Measurements from ENCODE around the gene KITLG. TPM values are rescaled to one million over a fixed set of nuclear protein-coding genes. Genes with fewer than 3 reads are reported as not detected.

The KITLG gene
- total RNA-seq, 1 donor from 2014 or later: 0.39 TPM

- no peaks in the 10 kb centered on the region for H3K27me3 Mint-ChIP-seq (ENCODE audit: low read depth)
- H3K4me1 Mint-ChIP-seq (ENCODE audit: low read depth): no peaks in the 10 kb centered on the region
- no peak overlapping the region for H3K27ac Mint-ChIP-seq
- no peaks in the 10 kb centered on the region for H3K36me3 Mint-ChIP-seq (ENCODE audit: low read depth)
- intact Hi-C loops (cut with micrococcal nuclease): no loop called here
- peaks cover 4% of the 10 kb centered on the region for H3K9me3 Mint-ChIP-seq
- H3K4me3 Mint-ChIP-seq (ENCODE audit: low read depth): no peak overlapping the region
- no peak for DNase-seq (ENCODE audit: low spot score)
Measured at GRCh38 chr12:88595697-88596096, 15.4 kb upstream of the KITLG start.

- Mint-ChIP-seq H3K4me1 (ENCODE audit: low read depth) (no peaks in the 10 kb centered on the region), H3K36me3 (ENCODE audit: low read depth) (no peaks in the 10 kb centered on the region), H3K27me3 (ENCODE audit: low read depth) (no peaks in the 10 kb centered on the region), H3K27ac (no peak overlapping the region), H3K9me3 (peaks cover 4% of the 10 kb centered on the region), H3K4me3 (ENCODE audit: low read depth) (no peak overlapping the region)
- intact Hi-C loops (cut with micrococcal nuclease): no loop called here
- no peak for DNase-seq (ENCODE audit: low spot score)
Measured at GRCh38 chr12:88594780-88595179, 14.5 kb upstream of the KITLG start.

GRCh38 chr12:88591343-88591742 lies 11.1 kb upstream of the KITLG start:
- H3K4me1 Mint-ChIP-seq (ENCODE audit: low read depth): no peaks in the 10 kb centered on the region
- H3K27ac Mint-ChIP-seq: no peak overlapping the region
- H3K4me3 Mint-ChIP-seq (ENCODE audit: low read depth): no peak overlapping the region
- intact Hi-C loops (cut with micrococcal nuclease): no loop called here
- no peak for DNase-seq (ENCODE audit: low spot score)
- no peaks in the 10 kb centered on the region for H3K36me3 Mint-ChIP-seq (ENCODE audit: low read depth)
- peaks cover 11% of the 10 kb centered on the region for H3K9me3 Mint-ChIP-seq
- peaks cover 2% of the 10 kb centered on the region for H3K27me3 Mint-ChIP-seq (ENCODE audit: low read depth)

GRCh38 chr12:88590851-88591250 lies 10.6 kb upstream of the KITLG start:
- no peak overlapping the region for H3K4me3 Mint-ChIP-seq (ENCODE audit: low read depth)
- H3K9me3 Mint-ChIP-seq: peaks cover 16% of the 10 kb centered on the region
- peaks cover 2% of the 10 kb centered on the region for H3K27me3 Mint-ChIP-seq (ENCODE audit: low read depth)
- no peak overlapping the region for H3K27ac Mint-ChIP-seq
- no peaks in the 10 kb centered on the region for H3K36me3 Mint-ChIP-seq (ENCODE audit: low read depth)
- no peaks in the 10 kb centered on the region for H3K4me1 Mint-ChIP-seq (ENCODE audit: low read depth)
- no peak for DNase-seq (ENCODE audit: low spot score)
- intact Hi-C loops (cut with micrococcal nuclease): no loop called here

- peaks cover 13% of the 10 kb centered on the region for H3K9me3 Mint-ChIP-seq
- no peak overlapping the region for H3K27ac Mint-ChIP-seq
- no peak for DNase-seq (ENCODE audit: low spot score)
- H3K4me1 Mint-ChIP-seq (ENCODE audit: low read depth): peaks cover 1% of the 10 kb centered on the region
- H3K27me3 Mint-ChIP-seq (ENCODE audit: low read depth): peaks cover 31% of the 10 kb centered on the region
- no peak overlapping the region for H3K4me3 Mint-ChIP-seq (ENCODE audit: low read depth)
- H3K36me3 Mint-ChIP-seq (ENCODE audit: low read depth): no peaks in the 10 kb centered on the region
- intact Hi-C loops (cut with micrococcal nuclease): no loop called here
Measured at GRCh38 chr12:88585077-88585476, 4.8 kb upstream of the KITLG start.

- no peak overlapping the region for H3K27ac Mint-ChIP-seq
- no peaks in the 10 kb centered on the region for H3K9me3 Mint-ChIP-seq
- peaks cover 59% of the 10 kb centered on the region for H3K27me3 Mint-ChIP-seq (ENCODE audit: low read depth)
- peak overlapping the region; percentile 72 for H3K4me3 Mint-ChIP-seq (ENCODE audit: low read depth)
- no peak for DNase-seq (ENCODE audit: low spot score)
- intact Hi-C loops (cut with micrococcal nuclease): loop anchor here (5.0 to 10.0 kb wide), 2 partner anchors 282 to 425 kb away; no protein-coding TSS in a partner anchor
- H3K4me1 Mint-ChIP-seq (ENCODE audit: low read depth): peaks cover 7% of the 10 kb centered on the region
- no peaks in the 10 kb centered on the region for H3K36me3 Mint-ChIP-seq (ENCODE audit: low read depth)
Measured at GRCh38 chr12:88579601-88580050, 645 bp downstream of the KITLG start.

DNA sequence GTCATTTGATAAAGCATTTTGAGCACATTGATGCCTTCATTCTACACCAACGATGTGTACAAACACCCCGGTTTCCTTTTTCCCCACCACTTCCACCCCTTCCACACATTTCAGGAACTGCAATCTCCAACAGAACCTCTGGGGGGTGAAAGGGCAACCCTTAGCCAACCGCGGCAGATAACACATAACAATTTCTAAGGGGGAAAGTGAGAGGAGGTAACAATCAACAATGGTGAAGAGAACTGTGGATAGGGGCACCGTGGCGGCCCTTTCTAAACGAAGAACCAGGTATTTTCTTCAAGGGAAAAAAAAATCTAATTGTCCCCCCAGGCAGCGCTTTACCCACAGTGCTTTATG lies 1.1 kb downstream of the KITLG start:
- intact Hi-C loops (cut with micrococcal nuclease): loop anchor here (5.0 to 10.0 kb wide), 2 partner anchors 282 to 424 kb away; no protein-coding TSS in a partner anchor
- Mint-ChIP-seq H3K4me3 (ENCODE audit: low read depth) (peak overlapping the region; percentile 67), H3K36me3 (ENCODE audit: low read depth) (no peaks in the 10 kb centered on the region), H3K9me3 (no peaks in the 10 kb centered on the region), H3K27ac (no peak overlapping the region), H3K4me1 (ENCODE audit: low read depth) (peaks cover 7% of the 10 kb centered on the region), H3K27me3 (ENCODE audit: low read depth) (peaks cover 59% of the 10 kb centered on the region)
- no peak for DNase-seq (ENCODE audit: low spot score)

GRCh38 chr12:88578276-88579160 lies 1.8 kb downstream of the KITLG start:
- DNase-seq (ENCODE audit: low spot score): no peak
- H3K4me1 Mint-ChIP-seq (ENCODE audit: low read depth): peaks cover 7% of the 10 kb centered on the region
- H3K4me3 Mint-ChIP-seq (ENCODE audit: low read depth): peak overlapping the region; percentile 67
- no peaks in the 10 kb centered on the region for H3K36me3 Mint-ChIP-seq (ENCODE audit: low read depth)
- H3K27me3 Mint-ChIP-seq (ENCODE audit: low read depth): peaks cover 57% of the 10 kb centered on the region
- no peaks in the 10 kb centered on the region for H3K9me3 Mint-ChIP-seq
- H3K27ac Mint-ChIP-seq: no peak overlapping the region
- intact Hi-C loops (cut with micrococcal nuclease): loop anchor here (5.0 to 10.0 kb wide), 2 partner anchors 281 to 424 kb away; no protein-coding TSS in a partner anchor

DNA sequence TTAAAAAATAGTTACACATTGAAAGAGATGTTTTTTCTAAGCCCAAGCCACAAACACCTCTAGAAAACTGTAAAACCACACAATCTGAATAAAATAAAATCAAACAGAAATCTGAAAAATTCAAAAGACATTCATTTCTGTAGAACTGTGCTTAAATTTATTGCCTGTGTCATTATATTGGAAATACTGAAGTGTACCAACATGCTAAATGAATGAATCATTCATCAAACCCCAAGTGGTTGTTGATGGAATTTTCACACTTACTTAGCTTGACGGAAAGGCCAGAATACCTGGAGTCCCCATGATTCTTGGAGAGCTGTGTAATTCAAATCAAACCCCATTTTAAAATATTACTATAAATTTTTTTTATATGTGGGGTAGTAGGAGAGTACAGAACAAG lies 2.7 kb downstream of the KITLG start:
- Mint-ChIP-seq H3K27me3 (ENCODE audit: low read depth) (peaks cover 49% of the 10 kb centered on the region), H3K36me3 (ENCODE audit: low read depth) (no peaks in the 10 kb centered on the region), H3K4me3 (ENCODE audit: low read depth) (no peak overlapping the region), H3K27ac (no peak overlapping the region), H3K9me3 (no peaks in the 10 kb centered on the region), H3K4me1 (ENCODE audit: low read depth) (peaks cover 7% of the 10 kb centered on the region)
- intact Hi-C loops (cut with micrococcal nuclease): loop anchor here (5.0 to 10.0 kb wide), 2 partner anchors 280 to 423 kb away; no protein-coding TSS in a partner anchor
- no peak for DNase-seq (ENCODE audit: low spot score)

DNA sequence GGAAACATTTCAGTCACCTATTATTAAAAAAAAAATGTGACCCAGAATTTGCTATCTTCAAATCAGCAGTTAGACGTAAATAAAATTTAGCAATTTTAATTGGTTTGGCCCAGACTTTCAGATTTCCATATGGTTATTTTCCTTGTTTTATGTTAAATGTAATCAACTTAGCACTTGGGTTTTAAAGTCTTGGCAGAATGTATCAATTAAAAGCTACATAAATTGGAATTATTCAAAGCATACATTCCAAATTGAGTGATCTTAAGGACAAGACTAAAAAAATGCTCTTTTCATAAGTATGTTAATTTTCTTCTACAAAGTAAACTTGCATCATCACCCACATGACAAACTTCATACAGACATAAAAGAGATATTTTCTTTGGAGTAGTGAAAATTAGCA lies 3.4 kb downstream of the KITLG start:
- Mint-ChIP-seq H3K4me3 (ENCODE audit: low read depth) (no peak overlapping the region), H3K9me3 (no peaks in the 10 kb centered on the region), H3K36me3 (ENCODE audit: low read depth) (no peaks in the 10 kb centered on the region), H3K27ac (no peak overlapping the region), H3K27me3 (ENCODE audit: low read depth) (peaks cover 44% of the 10 kb centered on the region), H3K4me1 (ENCODE audit: low read depth) (peaks cover 7% of the 10 kb centered on the region)
- intact Hi-C loops (cut with micrococcal nuclease): loop anchor here (5.0 to 10.0 kb wide), 2 partner anchors 280 to 422 kb away; no protein-coding TSS in a partner anchor
- DNase-seq (ENCODE audit: low spot score): no peak

- H3K9me3 Mint-ChIP-seq: no peaks in the 10 kb centered on the region
- no peak overlapping the region for H3K4me3 Mint-ChIP-seq (ENCODE audit: low read depth)
- H3K27ac Mint-ChIP-seq: no peak overlapping the region
- intact Hi-C loops (cut with micrococcal nuclease): loop anchor here (5.0 to 10.0 kb wide), 2 partner anchors 278 to 421 kb away; no protein-coding TSS in a partner anchor
- DNase-seq (ENCODE audit: low spot score): no peak
- no peaks in the 10 kb centered on the region for H3K36me3 Mint-ChIP-seq (ENCODE audit: low read depth)
- H3K4me1 Mint-ChIP-seq (ENCODE audit: low read depth): peaks cover 7% of the 10 kb centered on the region
- peaks cover 36% of the 10 kb centered on the region for H3K27me3 Mint-ChIP-seq (ENCODE audit: low read depth)
Measured at GRCh38 chr12:88575361-88575970, 4.8 kb downstream of the KITLG start.

DNA sequence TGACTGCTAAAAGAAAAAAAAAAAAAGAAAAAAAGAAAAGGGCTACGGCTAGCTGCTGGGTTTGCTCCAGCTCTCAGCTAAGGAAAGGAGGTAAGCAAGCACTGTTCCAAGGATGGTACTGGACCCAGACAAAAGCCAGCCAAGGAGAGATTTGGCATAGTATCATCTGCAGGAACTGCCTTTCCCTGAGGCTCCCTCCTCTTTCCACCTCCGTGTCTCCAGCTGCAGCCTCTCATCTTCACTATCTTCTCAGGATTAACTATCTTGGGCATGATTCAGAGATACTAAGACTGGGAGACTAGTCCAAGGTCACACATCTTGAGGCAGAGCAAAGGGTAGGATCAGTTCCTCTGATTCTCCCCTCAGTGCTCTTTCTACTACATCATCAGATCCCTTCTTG lies 6.0 kb downstream of the KITLG start:
- peaks cover 3% of the 10 kb centered on the region for H3K4me1 Mint-ChIP-seq (ENCODE audit: low read depth)
- no peaks in the 10 kb centered on the region for H3K9me3 Mint-ChIP-seq
- intact Hi-C loops (cut with micrococcal nuclease): loop anchor here (10.0 kb wide), 1 partner anchor 419 kb away; no protein-coding TSS in a partner anchor
- no peak for DNase-seq (ENCODE audit: low spot score)
- no peak overlapping the region for H3K4me3 Mint-ChIP-seq (ENCODE audit: low read depth)
- H3K27ac Mint-ChIP-seq: no peak overlapping the region
- no peaks in the 10 kb centered on the region for H3K36me3 Mint-ChIP-seq (ENCODE audit: low read depth)
- peaks cover 25% of the 10 kb centered on the region for H3K27me3 Mint-ChIP-seq (ENCODE audit: low read depth)

GRCh38 chr12:88573583-88573982 lies 6.7 kb downstream of the KITLG start:
- H3K27ac Mint-ChIP-seq: no peak overlapping the region
- H3K36me3 Mint-ChIP-seq (ENCODE audit: low read depth): no peaks in the 10 kb centered on the region

More at GRCh38 chr12:88573583-88573982, 6.7 kb downstream of the KITLG start:
- H3K4me3 Mint-ChIP-seq (ENCODE audit: low read depth): no peak overlapping the region
- no peaks in the 10 kb centered on the region for H3K9me3 Mint-ChIP-seq
- H3K27me3 Mint-ChIP-seq (ENCODE audit: low read depth): peaks cover 18% of the 10 kb centered on the region
- H3K4me1 Mint-ChIP-seq (ENCODE audit: low read depth): no peaks in the 10 kb centered on the region
- DNase-seq (ENCODE audit: low spot score): no peak
- intact Hi-C loops (cut with micrococcal nuclease): loop anchor here (10.0 kb wide), 1 partner anchor 419 kb away; no protein-coding TSS in a partner anchor

Measured in activated T-helper 2 cell treated with anti-CD3 and anti-CD28 coated beads, Interferon-gamma antibody, Interleukin-2, Interleukin-4, amounts not matched to agents 10 μg/mL and 5 μg/mL and 100 μg/mL, durations not matched to agents 14 hours and 24 hours and 36 hours (primary cell).